DMS53 (cell line): ENCODE data around the gene ZMYND8.
"Not testable (repeated sequence)": the region's sequence is repeated elsewhere in the genome, so short reads cannot be mapped to it uniquely, and the experiment has no call there.

Source experiments
- DNase-seq: peaks from one replicate; lab custom pipeline; 2025; lab: John Stamatoyannopoulos, UW

ZMYND8 gene

DNA sequence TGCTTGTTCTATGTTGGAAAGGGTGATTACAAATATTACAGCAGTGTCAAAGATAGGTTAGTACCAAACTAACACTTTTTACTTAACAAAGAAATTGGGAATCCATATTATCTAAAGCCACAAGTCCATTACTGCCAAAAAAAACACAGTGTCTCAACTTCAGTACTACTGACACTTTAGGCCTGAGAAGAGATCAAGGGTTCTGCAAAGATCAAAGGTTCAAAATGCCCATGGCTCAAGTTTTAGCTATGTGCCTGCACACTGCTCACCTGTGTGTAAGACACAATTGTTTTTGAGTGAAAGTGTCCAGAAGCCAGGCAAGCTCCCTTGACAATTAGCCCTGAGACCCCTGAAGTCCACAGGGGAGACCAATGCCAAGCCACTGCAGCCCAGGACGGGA is 132.6 kb downstream of the ZMYND8 start:
- no peak for DNase-seq

DNA sequence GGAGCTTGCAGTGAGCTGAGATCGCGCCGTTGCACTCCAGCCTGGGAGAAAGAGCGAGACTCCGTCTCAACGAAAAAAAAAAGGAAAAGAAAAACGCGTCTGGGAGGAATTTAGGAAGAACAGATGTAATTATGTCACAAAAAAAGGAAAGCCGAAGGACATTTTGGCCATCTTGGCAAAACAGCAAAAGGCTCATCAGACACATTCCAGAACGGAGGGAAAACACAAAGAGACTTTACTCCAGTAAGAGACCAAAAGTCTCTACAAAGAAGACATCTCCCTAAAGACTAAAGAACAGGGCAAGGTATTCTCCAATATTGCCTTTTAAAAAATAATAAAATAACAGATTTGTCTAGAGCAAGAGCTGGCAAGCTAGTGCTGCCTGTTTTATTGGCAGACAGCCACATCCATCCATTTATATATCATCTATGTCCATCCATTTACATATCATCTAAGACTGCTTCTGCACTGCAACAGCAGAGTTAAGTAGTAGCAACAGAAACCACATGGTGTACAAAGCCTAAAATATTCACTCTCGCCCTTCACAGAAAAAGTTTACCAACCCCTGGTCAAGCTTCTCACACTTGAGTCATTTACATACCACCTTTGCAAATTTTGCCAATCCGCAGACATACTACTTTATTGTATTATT is 133.9 kb downstream of the ZMYND8 start:
- DNase-seq, result no peak

DNA sequence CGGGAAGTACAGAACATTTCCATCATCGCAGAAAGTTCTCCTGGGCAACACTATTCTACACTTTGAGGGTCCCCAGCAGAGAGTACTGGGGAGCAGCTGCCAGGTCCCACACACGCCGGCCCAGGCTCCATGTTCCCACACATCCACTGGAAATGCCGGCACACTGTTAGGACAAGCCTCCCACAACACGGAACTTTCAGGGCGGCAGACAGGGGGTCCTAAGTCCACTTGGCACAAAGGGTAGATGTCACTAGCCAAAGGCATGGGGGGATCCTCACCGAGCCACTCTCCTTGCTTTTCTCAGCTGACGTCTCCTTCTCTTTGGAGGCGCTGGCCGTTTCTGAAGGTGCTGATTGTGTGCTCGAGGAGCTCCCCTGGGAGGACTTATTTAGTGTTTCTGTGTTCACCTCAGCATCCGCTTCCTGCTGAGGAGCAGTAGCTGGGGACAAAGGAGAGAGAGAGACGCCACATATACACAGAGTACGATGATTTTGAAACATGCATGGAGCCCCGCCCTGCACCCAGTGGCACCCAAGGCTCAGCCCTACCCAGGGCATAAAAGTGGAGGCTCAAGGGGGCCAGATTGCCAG is 135.4 kb downstream of the ZMYND8 start:
- no peak for DNase-seq

DNA sequence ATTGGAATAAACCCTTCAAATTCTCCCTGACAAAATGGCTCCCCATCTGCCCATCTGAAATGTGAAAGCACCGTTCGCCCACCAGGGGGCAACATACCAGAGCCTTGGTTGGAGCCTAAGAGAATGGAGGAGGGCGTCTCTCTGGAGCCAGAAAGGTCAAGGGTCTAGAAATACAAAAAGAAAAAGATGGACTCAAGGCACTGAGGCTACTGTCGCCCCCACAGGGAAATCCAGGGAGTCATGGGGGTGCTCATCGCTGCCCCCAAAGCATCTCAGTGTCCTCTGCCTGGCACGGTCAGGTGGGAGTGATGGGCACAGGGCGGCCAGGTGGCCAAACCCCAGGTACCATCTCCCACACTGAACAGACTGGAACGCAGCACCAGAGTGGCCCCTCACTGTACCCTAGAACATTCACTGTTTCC is 136.3 kb downstream of the ZMYND8 start:
- peak; percentile 67 for DNase-seq

DNA sequence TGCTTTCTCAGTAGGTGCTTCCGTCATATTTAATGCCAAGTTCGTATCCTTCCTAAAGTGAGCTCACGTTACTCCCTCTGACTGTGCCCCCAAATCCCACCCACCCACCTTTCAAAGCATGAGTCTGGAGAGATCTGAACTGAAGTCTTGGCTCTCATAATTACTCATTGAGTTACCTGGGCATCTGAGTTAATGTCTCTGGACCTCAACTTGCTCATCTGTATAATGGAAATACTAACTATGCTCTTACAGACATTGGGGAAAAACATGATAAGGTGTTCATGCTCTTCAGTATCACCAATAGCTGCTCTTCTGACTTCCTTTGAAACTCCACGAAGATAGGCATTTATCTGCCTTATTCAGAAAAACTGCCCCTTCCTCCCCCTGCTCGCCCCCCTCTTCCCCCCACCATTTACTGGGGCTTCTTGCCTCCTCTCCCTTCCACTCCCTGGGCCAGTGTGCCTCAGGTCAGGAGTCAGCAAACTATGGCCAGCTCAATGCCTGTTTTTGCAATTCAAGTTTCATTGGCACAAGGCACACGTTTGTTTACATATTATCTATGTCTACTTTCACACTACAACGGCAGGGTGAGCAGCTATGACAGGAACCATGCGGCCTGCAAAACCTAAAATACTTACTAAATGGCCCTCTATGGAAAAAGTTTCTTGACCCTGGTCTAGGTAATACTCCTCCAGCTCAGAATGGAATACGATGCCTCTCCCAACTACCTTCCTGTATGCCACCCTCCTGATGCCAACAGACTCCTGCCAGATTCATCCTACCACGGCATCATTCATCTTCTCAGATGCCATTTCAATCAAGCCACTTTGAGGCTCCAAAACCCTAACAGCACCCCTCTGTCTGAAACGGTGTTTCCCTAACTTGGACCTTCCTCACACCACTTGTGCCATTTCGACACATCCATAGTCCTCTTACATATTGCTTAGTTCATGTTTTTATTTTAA is 138.7 kb downstream of the ZMYND8 start:
- no peak for DNase-seq

DNA sequence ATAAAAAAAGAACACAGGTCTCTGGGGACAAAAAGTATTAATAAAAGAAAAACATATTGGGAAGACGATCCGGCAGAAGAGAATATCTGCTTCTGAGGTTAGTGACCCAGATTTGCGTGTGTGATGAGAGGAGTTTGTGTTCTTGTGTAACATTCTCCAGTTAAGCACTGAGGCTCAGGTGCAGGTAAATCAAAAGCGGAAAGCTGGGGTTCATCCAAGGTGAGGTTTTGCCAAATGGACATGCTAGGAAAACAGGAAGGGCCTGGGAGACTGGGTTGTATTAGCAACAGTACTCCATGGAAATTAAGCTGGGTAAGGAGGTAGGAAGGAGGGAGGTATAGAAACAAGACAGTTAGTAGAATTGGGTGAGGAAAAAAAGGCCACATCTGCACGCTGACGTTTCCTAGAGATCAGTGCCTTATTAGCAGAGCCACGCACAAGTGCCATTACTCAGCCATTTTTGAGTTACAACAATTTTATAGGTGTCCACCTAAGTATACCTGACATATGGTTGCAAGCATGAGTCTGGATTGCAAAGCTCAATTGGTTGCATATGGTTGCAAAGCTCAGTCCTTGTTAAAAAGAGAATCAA is 139.6 kb downstream of the ZMYND8 start:
- no peak for DNase-seq

DNA sequence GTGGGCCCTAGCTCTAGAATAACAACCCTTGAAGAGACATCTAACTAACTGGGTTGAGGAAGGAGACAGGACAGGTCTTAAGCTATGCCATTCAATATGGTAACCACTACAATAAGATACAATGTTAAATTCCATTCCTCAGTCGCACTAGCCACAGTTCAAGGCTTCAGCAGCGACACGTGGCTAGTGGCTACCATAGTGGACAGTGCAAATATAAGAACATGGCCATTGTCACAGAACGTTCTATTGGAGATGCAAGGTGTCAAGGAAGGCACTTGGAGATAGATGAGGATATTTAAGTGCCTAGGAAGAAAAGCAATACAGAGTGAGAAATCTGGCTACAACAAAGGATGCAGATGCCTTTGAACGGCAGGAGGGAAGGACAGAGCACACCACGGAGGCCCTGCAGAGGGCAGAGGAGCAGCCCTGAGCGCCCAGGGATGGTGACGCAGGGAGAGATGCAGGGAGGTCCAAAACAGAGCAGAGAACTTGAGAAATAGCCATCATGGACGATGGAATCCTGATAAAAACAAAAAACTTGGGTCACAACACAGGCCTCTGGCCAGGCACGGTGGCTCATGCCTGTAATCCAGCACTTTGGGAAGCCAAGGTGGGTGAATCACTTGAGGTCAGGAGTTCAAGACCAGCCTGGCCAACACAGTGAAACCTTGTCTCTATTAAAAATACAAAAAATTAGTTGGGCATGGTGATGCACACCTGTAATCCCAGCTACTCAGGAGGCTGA is 140.7 kb downstream of the ZMYND8 start:
- DNase-seq, result no peak

DNA sequence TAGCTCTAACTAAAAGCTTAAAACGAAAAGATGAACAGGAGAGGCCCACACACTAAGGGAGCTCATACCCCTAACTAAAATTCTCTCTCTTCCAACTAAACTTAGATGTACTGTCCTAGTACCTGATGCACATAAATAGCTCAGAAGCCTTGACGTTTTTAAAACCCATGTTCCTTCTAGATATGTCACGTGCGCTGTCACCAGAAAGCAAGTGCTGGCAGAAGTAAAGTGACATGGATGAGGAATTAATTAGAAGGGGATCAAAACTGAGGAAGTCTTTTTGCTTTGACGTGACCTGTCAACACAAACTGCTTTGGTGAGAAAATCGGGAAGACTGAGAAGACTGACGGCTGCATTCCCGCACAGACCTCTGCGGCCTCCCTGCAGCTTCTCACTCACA is 142.5 kb downstream of the ZMYND8 start:
- DNase-seq, result no peak

DNA sequence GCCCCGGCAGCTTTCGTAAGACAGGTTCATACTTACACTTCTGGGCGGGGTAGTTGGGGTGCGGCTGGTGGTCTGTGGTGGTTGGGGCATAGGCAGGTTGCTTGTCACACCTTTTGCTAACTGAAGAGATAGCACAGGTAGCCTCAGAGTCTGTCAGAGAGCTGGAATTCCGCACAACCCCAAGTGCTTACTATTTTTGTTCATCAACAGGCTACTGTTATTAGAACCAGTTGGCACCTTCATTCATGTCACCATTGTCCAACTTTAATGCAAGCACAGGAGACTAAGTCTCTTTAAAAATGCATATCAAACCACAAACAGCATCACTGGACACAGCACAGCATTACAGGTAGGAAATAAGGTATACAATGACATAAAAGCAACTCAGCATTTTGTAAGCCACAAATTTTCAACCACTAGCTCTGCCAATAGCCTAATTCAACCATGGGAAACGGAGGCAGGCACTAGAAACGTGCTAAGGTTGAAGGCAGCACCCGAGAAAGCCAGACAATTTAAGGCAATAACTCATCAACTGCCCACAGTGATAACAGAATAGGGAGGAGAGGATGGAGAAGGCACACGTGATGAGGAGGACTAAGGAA is 143.8 kb downstream of the ZMYND8 start:
- no peak for DNase-seq

DNA sequence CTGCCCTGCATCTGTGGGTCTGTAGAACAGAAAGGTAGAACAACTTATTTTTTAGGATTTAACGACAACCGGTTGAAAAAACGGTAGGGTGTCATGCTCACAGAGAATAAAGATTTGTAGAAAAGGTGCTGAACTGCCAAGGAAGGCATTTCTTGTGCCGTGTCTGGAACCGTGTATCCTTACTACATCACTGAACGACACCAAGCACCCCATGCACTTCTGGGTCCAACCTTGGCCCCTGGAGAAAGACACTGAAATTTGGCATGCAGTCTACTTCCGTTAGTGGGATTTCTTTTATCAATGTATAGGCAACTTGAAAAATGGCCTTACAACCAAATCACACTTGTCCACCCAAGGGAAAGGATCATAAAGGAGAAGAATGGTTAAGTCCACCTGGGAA is 145.5 kb downstream of the ZMYND8 start:
- DNase-seq, result no peak

DNA sequence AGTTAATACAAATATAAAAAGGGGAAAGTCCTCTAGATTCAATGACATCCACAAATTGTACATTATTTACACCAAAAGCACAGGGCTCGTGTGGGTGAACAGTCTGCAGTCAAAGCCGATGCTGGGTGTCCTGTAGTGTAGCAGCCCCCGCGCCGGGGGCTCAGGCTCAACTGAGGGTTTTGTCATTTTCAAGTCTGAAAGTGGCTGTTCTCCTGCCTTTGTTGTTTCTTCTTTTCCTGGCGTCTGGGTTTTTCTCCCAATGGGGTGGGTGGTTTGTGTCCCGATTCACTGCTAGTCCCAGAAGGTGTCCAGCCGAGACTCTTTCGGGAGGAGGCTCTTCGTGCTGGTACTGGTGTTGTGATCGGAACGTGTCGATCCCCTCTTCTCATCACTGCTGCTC is 146.0 kb downstream of the ZMYND8 start:
- DNase-seq, result no peak

DNA sequence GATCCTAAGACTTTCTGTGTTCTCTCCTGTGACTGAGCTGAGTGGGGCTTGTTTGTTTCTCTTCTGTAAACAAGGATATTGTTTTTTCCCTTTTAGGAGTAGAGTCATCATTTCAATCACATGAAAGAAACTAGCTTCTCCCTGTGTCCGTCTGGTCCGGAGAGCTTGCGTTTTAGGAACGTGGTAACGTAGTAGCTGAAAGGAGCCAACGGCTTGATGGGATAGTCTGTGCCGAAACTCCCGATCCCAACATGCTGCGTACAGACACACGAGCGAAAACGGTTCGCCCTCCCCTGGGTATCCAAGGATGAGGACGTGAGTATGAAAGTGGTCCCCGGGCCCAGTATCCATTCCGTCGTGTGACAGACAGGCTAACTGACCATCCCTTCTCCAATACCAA is 146.5 kb downstream of the ZMYND8 start:
- DNase-seq, result no peak

DNA sequence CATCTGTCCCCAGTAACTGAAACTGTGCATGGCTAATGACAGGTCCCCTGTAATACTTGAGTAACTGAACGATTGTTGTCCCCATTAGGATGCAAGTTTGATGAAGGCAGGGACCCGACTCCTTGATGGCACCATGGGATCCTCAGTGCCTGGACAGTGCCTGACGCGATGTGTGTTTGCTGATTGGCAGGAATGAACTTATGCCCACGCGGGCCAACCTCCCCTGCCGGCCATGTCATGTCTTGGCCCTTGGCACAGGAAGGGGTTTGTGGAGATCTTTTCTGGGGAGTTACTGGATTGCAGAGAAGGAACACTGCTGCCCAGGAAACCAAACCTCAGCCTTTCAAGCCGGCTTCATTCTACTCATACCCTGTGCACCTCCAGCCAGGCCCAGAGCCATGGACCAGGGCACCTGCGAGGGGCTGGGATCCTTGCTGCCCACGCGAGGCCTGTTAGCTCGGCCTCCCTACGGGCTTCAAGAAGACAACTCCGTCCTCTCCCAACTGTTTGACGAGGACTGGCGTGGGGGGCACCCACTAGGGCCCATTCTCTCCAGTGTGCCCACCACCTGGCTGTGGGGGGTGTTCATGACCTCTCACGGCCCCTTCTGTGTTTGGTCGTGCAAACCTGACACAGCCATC is 147.8 kb downstream of the ZMYND8 start:
- DNase-seq, result no peak

DNA sequence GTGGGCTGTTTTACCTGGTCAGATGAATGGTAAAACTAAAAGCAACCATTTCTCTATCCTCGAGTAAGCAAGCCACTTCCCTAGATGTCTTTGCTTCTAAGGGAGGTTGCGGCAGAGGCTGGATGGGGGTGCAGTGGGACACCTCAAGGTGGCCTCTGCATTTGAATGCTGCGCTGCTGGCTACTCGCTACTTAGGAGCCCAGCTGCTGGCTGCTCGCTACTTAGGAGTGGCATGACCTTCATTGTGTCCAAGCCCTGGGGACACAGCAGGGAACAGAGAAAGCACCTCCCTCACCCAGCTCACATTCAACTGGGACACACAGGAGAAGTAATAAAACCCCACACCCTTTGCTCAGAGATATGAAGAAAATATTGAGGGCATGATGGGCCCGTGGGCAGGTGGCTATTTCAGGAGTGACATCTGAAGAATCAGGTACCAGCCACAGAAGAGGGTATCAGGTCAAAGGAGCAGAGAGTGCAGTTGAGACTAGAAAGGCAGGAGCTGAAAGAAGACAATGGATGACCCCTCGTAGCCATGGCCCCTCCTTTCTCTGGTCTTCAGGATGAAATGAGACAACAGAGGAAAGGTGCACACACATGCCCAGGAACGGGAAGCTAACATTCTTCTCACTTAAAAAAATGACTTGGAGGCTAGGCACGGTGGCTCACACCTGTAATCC is 149.4 kb downstream of the ZMYND8 start:
- no peak for DNase-seq

DNA sequence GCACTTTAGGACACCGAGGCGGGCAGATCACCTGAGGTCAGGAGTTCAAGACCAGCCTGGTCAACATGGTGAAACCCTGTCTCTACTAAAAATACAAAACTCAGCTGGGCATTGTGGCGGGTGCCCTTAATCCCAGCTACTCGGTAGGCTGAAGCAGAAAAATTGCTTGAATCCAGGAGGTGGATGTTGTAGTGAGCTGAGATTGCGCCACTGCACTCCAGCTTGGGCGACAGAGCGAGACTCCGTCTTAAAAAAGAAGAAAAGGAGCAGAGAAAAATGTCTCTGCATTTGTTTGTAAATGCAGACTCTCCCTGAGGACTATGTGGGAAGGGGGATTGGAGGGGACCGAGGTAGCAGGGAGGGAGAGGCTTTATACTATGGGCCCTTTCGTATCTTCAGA is 149.9 kb downstream of the ZMYND8 start:
- not testable (repeated sequence) for DNase-seq

DNA sequence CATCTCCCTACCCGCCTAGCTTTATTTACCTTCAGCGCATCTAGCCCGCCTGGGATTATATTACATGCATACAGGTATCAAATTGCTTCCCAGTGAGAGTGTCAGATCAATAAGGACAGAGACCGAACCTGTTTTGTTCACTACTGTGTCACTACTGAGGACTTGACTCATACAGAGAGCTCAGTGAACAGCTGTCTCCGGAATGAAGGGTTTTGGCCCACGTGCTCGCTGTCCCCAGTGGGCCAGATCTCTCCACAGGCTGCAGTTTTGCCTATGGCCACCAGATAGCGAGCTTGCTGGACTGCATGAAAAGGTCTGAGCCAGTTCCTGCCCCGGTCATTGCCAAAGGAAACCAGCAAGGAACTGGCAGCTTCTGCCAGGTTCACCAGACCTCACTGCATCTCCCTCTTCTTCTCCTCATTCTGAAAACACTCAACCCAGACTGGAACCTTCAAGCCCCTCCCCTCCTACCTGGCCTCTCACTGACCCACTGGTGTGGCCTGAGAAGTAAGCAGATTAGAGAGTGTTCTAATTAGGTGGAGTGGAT is 150.8 kb downstream of the ZMYND8 start:
- DNase-seq, result peak; percentile 98

DNA sequence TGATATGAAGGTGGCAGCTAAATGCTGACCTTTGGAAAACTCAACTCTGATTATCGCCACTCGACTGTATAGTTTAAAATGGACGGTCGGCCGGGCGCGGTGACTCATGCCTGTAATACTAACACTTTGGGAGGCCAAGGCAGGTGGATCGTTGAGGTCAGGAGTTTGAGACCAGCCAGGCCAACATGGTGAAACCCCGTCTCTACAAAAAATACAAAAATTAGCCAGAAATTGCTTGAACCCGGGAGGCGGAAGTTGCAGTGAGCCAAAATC is 151.7 kb downstream of the ZMYND8 start:
- not testable (repeated sequence) for DNase-seq

DNA sequence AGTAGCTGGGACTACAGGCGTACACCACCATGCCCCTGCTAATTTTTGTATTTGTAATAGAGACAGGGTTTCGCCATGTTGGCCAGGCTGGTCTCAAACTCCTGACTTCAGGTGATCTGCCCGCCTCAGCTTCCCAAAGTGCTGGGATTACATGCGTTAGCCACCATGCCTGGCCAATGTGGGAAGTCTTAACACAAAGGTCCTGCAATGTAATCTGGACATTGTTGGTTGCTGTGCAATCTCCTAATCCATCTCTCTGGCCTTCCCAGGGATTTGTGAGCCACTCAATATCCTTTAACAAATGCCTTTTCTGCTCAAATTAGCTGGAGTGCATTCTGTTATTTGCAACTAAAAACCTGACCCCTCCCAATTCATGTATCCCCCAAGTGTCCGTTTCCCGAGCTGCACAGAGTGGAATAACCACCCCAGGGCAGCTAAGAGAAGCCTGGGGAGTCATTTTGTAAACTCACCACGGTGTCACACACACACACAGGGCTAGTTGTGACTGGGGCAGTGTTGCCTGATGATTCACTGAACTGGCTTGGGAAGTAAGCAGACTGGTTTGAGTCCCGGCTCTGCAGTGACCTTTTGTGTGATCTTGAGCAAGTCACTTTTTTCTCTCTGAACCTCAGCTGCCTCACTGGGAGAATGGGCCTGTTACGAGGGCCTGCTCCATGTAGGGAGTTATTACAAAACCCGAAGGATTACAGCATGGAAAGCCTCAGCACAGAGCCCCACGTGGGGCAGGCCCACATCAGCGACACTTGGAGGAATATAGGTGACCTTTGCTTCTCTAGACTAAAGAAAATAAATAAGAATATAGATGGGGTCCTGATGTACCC is 152.3 kb downstream of the ZMYND8 start:
- DNase-seq, result peak; percentile 63
